Upper lobe of left lung (tissue), 6 donors: ENCODE results near the gene PPP2R2B. TPM values are rescaled to one million over a fixed set of nuclear protein-coding genes. Genes with fewer than 3 reads are reported as not detected.

Experiments used
- ATAC-seq, 2 donors: fragments of 200-7000 bp; cut with Tn5 transposase; one replicate each; pipeline ENCODE4 v1.9.1; 2022; ENCODE audit warnings: mild to moderate bottlenecking in 2 of 2, moderate library complexity in 2 of 2; ENCODE audit not compliant: low FRiP score in 2 of 2
- DNase-seq, 2 donors: peaks; one replicate each; pipeline ENCODE4 v3.0.0-alpha.2; 2019 to 2020
- H3K27ac ChIP-seq, 4 donors: fragments of 200-600 bp; sonication (generic); one replicate each; pipeline ENCODE4 v1.5.1; 2016 to 2019
- H3K27me3 ChIP-seq, 4 donors: fragments of 200-600 bp; sonication (generic); one replicate each; pipeline ENCODE4 v1.5.1; 2017 to 2019
- H3K36me3 ChIP-seq, 4 donors: fragments of 200-600 bp; sonication (generic); one replicate each; pipeline ENCODE4 v1.5.1; 2016 to 2019
- H3K4me1 ChIP-seq, 4 donors: fragments of 200-600 bp; sonication (generic); one replicate each; pipeline ENCODE4 v1.5.1; 2018 to 2019
- H3K4me3 ChIP-seq, 4 donors: fragments of 200-600 bp; sonication (generic); one replicate each; pipeline ENCODE4 v1.5.1; 2017 to 2019; ENCODE audit warnings: mild to moderate bottlenecking in 2 of 4, moderate library complexity in 1 of 4
- H3K9me3 ChIP-seq, 4 donors: fragments of 200-600 bp; sonication (generic); one replicate each; pipeline ENCODE4 v1.5.1; 2018 to 2019
- EP300 ChIP-seq, 4 donors: sonication (generic); formaldehyde crosslinking; IDR thresholded peaks; one replicate each; pipeline ENCODE4 v1.5.1; 2017; ENCODE audit warnings: antibody characterized with exemption in 4 of 4, control low read depth in 2 of 4
- POLR2A ChIP-seq, 4 donors: fragments of 450-650 bp; IDR thresholded peaks; one replicate each; pipeline ENCODE4 v1.5.1; 2016 to 2017; ENCODE audit warnings: antibody characterized with exemption in 4 of 4, mild to moderate bottlenecking in 2 of 4
- POLR2AphosphoS5 ChIP-seq, 2 donors: sonication (generic); formaldehyde crosslinking; IDR thresholded peaks; one replicate each; pipeline ENCODE4 v1.5.1; 2017; ENCODE audit warnings: antibody characterized with exemption in 2 of 2
- WGBS, 2 donors: methylation state at CpG; one replicate each; pipeline ENCODE4 v1.1.5; 2017 to 2018; 5-methylcytosine and 5-hydroxymethylcytosine counted together
- total RNA-seq, 6 donors: library from RNA; depleted of rRNA in 4 of 6; stranded (reverse); fragments of >200 nt in 4 of 6; gene quantifications; one replicate each; pipeline versions ENCODE4 v1.1.0 to v1.2.1, GENCODE V29; 2016 to 2021
- TF ChIP-seq, protein P1 (sequence below), 6 experiments: fragments of 450-650 bp in 4 of 6; fragments of 200-600 bp in 2 of 6; sonication (generic) in 2 of 6; IDR thresholded peaks; one replicate each; pipeline ENCODE4 v1.5.1; 2016 to 2019; ENCODE audit warnings: antibody characterized with exemption in 6 of 6
- donor health status: DM: no; HTN: no; CAD: no; lungs with moderate emphysema.
- donor health status: DM: no; HTN: yes; CAD: no; lungs with severe emphysema.

PPP2R2B gene
- total RNA-seq, 6 donors from 2014 or later, result 0.49 to 7.4 (median 1.3) TPM

DNA sequence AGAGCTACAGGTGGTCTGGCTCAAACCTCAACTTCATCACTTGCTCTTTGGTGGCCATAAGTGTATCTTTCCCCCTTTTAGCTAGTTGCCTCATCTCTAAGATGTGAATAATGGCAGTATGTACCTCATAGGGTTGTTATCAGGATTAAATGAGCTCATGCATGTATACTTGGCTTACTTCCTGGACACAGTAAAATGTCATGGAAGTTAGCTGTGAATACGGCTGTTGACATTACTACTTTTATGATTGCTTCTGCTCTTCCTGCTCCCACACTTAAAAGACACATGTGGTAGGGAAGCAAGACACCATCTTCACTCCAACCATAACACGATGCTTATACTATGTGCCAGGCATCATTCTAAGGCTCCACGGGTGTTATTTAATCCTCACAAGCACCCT, 248.1 kb downstream of the PPP2R2B start:
- Histone ChIP-seq H3K27me3 (no peaks in the 10 kb centered on the region), H3K4me3 (no peak overlapping the region), H3K4me1 (no peaks in the 10 kb centered on the region), H3K36me3 (no peaks in the 10 kb centered on the region), H3K9me3 (no peaks in the 10 kb centered on the region), H3K27ac (no peak overlapping the region)
- WGBS, 2 donors, result 79 to 86% methylated on average over 3 of the region's 3 CpGs
- DNase-seq, result no peak
- TF ChIP-seq POLR2A (IDR thresholded peaks at IDR 0.05), result no peak
- TF ChIP-seq EP300 (IDR thresholded peaks at IDR 0.05), result no peak
- TF ChIP-seq, protein P1, sequence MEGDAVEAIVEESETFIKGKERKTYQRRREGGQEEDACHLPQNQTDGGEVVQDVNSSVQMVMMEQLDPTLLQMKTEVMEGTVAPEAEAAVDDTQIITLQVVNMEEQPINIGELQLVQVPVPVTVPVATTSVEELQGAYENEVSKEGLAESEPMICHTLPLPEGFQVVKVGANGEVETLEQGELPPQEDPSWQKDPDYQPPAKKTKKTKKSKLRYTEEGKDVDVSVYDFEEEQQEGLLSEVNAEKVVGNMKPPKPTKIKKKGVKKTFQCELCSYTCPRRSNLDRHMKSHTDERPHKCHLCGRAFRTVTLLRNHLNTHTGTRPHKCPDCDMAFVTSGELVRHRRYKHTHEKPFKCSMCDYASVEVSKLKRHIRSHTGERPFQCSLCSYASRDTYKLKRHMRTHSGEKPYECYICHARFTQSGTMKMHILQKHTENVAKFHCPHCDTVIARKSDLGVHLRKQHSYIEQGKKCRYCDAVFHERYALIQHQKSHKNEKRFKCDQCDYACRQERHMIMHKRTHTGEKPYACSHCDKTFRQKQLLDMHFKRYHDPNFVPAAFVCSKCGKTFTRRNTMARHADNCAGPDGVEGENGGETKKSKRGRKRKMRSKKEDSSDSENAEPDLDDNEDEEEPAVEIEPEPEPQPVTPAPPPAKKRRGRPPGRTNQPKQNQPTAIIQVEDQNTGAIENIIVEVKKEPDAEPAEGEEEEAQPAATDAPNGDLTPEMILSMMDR (IDR thresholded peaks at IDR 0.05), result no peak
- TF ChIP-seq POLR2AphosphoS5 (IDR thresholded peaks at IDR 0.05), result no peak
- ATAC-seq, result no peak

DNA sequence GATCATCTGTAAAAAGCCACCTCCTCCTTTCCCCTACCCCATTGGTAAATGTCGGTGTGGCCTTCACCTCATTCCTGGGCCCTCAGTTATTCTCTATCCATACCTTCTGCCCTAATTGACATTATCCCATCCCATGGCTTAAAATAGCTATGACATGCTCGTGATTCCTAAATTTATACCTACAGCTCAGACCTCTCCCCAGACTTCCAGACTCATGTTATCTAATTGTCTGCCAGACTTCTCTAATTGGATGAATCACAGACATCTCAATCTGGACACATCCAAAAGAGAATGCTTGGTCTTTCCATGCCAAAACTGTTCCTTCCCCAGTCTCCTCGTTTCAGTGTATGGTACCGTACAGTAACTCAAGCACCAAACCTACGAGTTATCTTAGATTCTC, 249.6 kb downstream of the PPP2R2B start:
- H3K9me3 ChIP-seq, result no peaks in the 10 kb centered on the region
- no peak for ATAC-seq
- no peaks in the 10 kb centered on the region for H3K4me1 ChIP-seq
- DNase-seq, result no peak
- no peaks in the 10 kb centered on the region for H3K36me3 ChIP-seq
- WGBS, 2 donors, result 82% methylated on average over 5 of the region's 5 CpGs
- H3K27me3 ChIP-seq, result no peaks in the 10 kb centered on the region
- no peak overlapping the region for H3K4me3 ChIP-seq
- no peak overlapping the region for H3K27ac ChIP-seq
- no peak for TF ChIP-seq EP300 (IDR thresholded peaks at IDR 0.05)
- TF ChIP-seq, protein P1 (IDR thresholded peaks at IDR 0.05), result no peak
- TF ChIP-seq POLR2A (IDR thresholded peaks at IDR 0.05), result no peak
- no peak for TF ChIP-seq POLR2AphosphoS5 (IDR thresholded peaks at IDR 0.05)

DNA sequence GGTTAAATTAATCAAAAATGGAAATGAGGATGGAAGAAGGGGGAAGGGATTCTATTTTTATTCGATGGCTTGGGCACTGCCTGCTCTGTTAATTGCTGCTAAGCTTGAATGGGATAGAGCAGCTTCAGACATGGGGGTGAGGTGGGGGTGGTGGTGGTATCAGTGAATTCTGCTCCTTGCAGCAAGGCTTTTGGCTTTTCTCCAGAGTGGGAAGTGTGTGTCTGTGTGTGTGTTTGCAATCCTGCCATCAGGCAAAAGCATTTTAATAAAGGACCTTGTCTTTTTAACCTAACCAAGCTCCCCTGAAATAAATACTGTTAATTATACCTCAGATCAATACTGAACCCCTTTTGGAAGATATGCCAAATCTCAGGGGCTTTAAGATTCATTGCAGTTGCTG, 251.6 kb downstream of the PPP2R2B start:
- H3K36me3 ChIP-seq, result no peaks in the 10 kb centered on the region
- no peaks in the 10 kb centered on the region for H3K27me3 ChIP-seq
- WGBS, 2 donors, result 61 to 62% methylated on average over 1 of the region's 1 CpG
- no peaks in the 10 kb centered on the region for H3K9me3 ChIP-seq
- DNase-seq (no peak), ATAC-seq (no peak)
- no peak for TF ChIP-seq POLR2AphosphoS5 (IDR thresholded peaks at IDR 0.05)
- no peak for TF ChIP-seq EP300 (IDR thresholded peaks at IDR 0.05)
- TF ChIP-seq, protein P1 (IDR thresholded peaks at IDR 0.05), result no peak
- no peak for TF ChIP-seq POLR2A (IDR thresholded peaks at IDR 0.05)
- no peaks in the 10 kb centered on the region for H3K4me1 ChIP-seq
- no peak overlapping the region for H3K27ac ChIP-seq
- no peak overlapping the region for H3K4me3 ChIP-seq

DNA sequence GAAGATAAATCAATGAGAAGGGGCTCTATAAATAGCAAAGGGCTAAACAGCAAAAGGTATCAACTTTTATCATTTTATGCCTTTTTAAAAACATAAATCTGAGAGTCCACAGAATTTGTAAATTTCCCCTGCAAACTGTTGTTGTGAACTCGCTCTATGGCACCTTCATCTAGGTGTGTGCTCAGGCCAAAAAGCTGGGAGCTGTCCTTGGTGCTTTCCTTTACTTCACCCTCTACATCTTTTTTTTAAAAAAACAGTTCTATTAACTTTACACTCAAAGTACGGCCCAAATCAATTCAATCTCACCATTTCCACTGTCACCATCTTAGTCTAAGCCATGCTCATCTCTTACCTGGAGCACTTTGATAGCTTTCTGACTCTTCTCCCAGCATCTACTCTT, 254.4 kb downstream of the PPP2R2B start:
- TF ChIP-seq POLR2AphosphoS5 (IDR thresholded peaks at IDR 0.05) (no peak), EP300 (IDR thresholded peaks at IDR 0.05) (no peak), POLR2A (IDR thresholded peaks at IDR 0.05) (no peak)
- TF ChIP-seq, protein P1 (IDR thresholded peaks at IDR 0.05), result no peak
- Histone ChIP-seq H3K9me3 (no peaks in the 10 kb centered on the region), H3K27ac (no peak overlapping the region), H3K4me3 (no peak overlapping the region), H3K4me1 (no peaks in the 10 kb centered on the region), H3K27me3 (no peaks in the 10 kb centered on the region), H3K36me3 (no peaks in the 10 kb centered on the region)
- DNase-seq (no peak), ATAC-seq (no peak)
- 45 to 51% methylated on average over 2 of the region's 2 CpGs for WGBS, 2 donors

DNA sequence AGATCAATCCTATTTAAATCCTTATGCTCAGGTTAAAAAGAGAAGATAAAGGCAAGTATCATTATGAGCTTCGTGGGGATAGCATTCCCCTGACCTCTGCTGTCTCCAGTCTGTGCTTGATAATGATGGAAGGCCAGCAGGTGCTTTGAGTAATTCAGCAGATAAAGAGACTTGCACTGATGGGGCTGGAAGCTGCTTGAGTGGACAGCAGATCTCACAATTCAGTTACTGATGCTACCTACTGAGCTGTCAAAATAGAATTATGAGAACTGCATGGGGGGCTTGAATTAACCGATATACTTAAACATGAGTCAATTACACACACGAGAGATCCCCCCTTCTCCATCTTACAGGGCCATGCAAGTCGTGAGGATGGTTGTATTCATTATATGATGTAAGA, 254.9 kb downstream of the PPP2R2B start:
- no peak for TF ChIP-seq POLR2A (IDR thresholded peaks at IDR 0.05)
- no peak for TF ChIP-seq EP300 (IDR thresholded peaks at IDR 0.05)
- Histone ChIP-seq H3K4me3 (no peak overlapping the region), H3K27ac (no peak overlapping the region), H3K36me3 (no peaks in the 10 kb centered on the region), H3K27me3 (no peaks in the 10 kb centered on the region), H3K4me1 (no peaks in the 10 kb centered on the region), H3K9me3 (no peaks in the 10 kb centered on the region)
- no peak for DNase-seq
- 63 to 71% methylated on average over 4 of the region's 4 CpGs for WGBS, 2 donors
- ATAC-seq, result no peak
